Neural progenitor cell (in vitro differentiated cells): ENCODE data around the gene ZNF783.

ENCODE experiments used
- EZH2 ChIP-seq: fragments of 200-600 bp; sonication (generic); IDR thresholded peaks from 2 replicates; pipeline ENCODE4 v1.6.1; 2017; ENCODE audit warnings: antibody characterized with exemption, mild to moderate bottlenecking, moderate library complexity
- EZH2phosphoT487 ChIP-seq: fragments of 200-600 bp; sonication (generic); IDR thresholded peaks from 2 replicates; pipeline ENCODE4 v1.6.1; 2017; ENCODE audit warnings: antibody characterized with exemption
- TF ChIP-seq, protein P1 (sequence below): fragments of 200-600 bp; sonication (generic); IDR thresholded peaks from 2 replicates; pipeline ENCODE4 v1.5.1; 2017; ENCODE audit warnings: antibody characterized with exemption, mild to moderate bottlenecking

DNA sequence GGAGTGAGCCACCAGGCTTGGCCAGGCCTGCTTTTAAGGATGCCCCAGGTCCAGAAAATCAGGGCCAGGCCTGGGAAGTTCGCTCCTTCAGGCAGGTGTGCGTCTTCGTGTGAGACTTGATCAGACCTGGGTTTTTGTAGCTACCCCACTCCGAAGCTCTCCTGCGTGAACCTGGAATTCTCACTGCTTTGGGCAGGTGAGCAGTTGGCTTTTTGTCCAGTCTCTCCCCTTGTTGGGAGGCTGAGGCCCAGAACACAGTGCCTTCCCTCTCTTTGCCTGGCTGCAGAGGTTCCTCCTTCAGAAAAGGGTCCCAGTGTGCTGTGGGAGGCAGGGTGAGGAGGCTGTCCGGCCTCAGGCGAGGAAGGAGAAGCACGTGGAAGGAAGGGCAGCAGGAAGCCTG, 27.3 kb downstream of the ZNF783 start:
- TF ChIP-seq, protein P1, sequence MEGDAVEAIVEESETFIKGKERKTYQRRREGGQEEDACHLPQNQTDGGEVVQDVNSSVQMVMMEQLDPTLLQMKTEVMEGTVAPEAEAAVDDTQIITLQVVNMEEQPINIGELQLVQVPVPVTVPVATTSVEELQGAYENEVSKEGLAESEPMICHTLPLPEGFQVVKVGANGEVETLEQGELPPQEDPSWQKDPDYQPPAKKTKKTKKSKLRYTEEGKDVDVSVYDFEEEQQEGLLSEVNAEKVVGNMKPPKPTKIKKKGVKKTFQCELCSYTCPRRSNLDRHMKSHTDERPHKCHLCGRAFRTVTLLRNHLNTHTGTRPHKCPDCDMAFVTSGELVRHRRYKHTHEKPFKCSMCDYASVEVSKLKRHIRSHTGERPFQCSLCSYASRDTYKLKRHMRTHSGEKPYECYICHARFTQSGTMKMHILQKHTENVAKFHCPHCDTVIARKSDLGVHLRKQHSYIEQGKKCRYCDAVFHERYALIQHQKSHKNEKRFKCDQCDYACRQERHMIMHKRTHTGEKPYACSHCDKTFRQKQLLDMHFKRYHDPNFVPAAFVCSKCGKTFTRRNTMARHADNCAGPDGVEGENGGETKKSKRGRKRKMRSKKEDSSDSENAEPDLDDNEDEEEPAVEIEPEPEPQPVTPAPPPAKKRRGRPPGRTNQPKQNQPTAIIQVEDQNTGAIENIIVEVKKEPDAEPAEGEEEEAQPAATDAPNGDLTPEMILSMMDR: no peak
- no peak for TF ChIP-seq EZH2
- no peak for TF ChIP-seq EZH2phosphoT487
